ENCODE measurements around the gene ELFN1. TPM values are rescaled to one million over a fixed set of nuclear protein-coding genes. Genes with fewer than 3 reads are reported as not detected.

The ELFN1 gene
- total and polyA plus RNA-seq, 12 donors: 0.05 to 2.8 (median 0.86) TPM

- DNase-seq: no peak
- no peak overlapping the region for H3K4me3 ChIP-seq
- H3K27me3 ChIP-seq: no peaks in the 10 kb centered on the region
- peaks cover 0 to 6% of the 10 kb centered on the region in 2 donors for H3K4me1 ChIP-seq (replicated peaks in 1 of 2)
- intact Hi-C loops (cut with DNase I): no loop called here
- no peak for TF ChIP-seq POLR2A (IDR thresholded peaks at IDR 0.05)
- no peak for TF ChIP-seq CTCF (IDR thresholded peaks at IDR 0.05)
- no peaks in the 10 kb centered on the region for H3K9me3 ChIP-seq (replicated peaks in 1 of 3)
- no peaks in the 10 kb centered on the region for H3K36me3 ChIP-seq (replicated peaks in 1 of 2)
- no peak overlapping the region for H3K27ac ChIP-seq
- WGBS, 4 donors: 74 to 84% (median 82%) methylated on average over 8 of the region's 8 CpGs
These were observed 71.2 kb downstream of the ELFN1 start for GRCh38 chr7:1741246-1741645.

GRCh38 chr7:1741751-1742554, 71.9 kb downstream of the ELFN1 start:
- Histone ChIP-seq H3K4me1 (replicated peaks in 1 of 2) (peaks cover 0 to 6% of the 10 kb centered on the region in 2 donors), H3K27ac (no peak overlapping the region), H3K9me3 (replicated peaks in 1 of 3) (no peaks in the 10 kb centered on the region), H3K27me3 (no peaks in the 10 kb centered on the region), H3K36me3 (replicated peaks in 1 of 2) (no peaks in the 10 kb centered on the region), H3K4me3 (no peak overlapping the region)
- intact Hi-C loops (cut with DNase I): no loop called here
- no peak for TF ChIP-seq POLR2A (IDR thresholded peaks at IDR 0.05)
- no peak for TF ChIP-seq CTCF (IDR thresholded peaks at IDR 0.05)
- 75 to 81% (median 78%) methylated on average over 13 to 33 of the region's 33 CpGs for WGBS, 4 donors
- DNase-seq: no peak

- no peak overlapping the region for H3K4me3 ChIP-seq
- H3K27ac ChIP-seq: no peak overlapping the region
- H3K9me3 ChIP-seq (replicated peaks in 1 of 3): no peaks in the 10 kb centered on the region
- no peaks in the 10 kb centered on the region for H3K27me3 ChIP-seq
- intact Hi-C loops (cut with DNase I): no loop called here
- 26 to 33% (median 26%) methylated on average over 17 to 28 of the region's 28 CpGs for WGBS, 4 donors
- TF ChIP-seq POLR2A (IDR thresholded peaks at IDR 0.05) (no peak), CTCF (IDR thresholded peaks at IDR 0.05) (no peak)
- H3K4me1 ChIP-seq (replicated peaks in 1 of 2): peaks cover 0 to 6% of the 10 kb centered on the region in 2 donors
- H3K36me3 ChIP-seq (replicated peaks in 1 of 2): no peaks in the 10 kb centered on the region
- peak in 6 of 7 donors; percentile 45 to 77 (median 52) for DNase-seq
These were observed 72.7 kb downstream of the ELFN1 start for GRCh38 chr7:1742555-1743303.

- DNase-seq: no peak
- no peaks in the 10 kb centered on the region for H3K27me3 ChIP-seq
- H3K4me3 ChIP-seq: no peak overlapping the region
- peaks cover 0 to 6% of the 10 kb centered on the region in 2 donors for H3K4me1 ChIP-seq (replicated peaks in 1 of 2)
- H3K36me3 ChIP-seq (replicated peaks in 1 of 2): no peaks in the 10 kb centered on the region
- 82 to 94% (median 83%) methylated on average over 13 to 37 of the region's 37 CpGs for WGBS, 4 donors
- no peaks in the 10 kb centered on the region for H3K9me3 ChIP-seq (replicated peaks in 1 of 3)
- H3K27ac ChIP-seq: no peak overlapping the region
- TF ChIP-seq POLR2A (IDR thresholded peaks at IDR 0.05): no peak
- intact Hi-C loops (cut with DNase I): no loop called here
These were observed 73.6 kb downstream of the ELFN1 start for GRCh38 chr7:1743481-1744230.
